ENCODE results near the gene NXN.

DNA sequence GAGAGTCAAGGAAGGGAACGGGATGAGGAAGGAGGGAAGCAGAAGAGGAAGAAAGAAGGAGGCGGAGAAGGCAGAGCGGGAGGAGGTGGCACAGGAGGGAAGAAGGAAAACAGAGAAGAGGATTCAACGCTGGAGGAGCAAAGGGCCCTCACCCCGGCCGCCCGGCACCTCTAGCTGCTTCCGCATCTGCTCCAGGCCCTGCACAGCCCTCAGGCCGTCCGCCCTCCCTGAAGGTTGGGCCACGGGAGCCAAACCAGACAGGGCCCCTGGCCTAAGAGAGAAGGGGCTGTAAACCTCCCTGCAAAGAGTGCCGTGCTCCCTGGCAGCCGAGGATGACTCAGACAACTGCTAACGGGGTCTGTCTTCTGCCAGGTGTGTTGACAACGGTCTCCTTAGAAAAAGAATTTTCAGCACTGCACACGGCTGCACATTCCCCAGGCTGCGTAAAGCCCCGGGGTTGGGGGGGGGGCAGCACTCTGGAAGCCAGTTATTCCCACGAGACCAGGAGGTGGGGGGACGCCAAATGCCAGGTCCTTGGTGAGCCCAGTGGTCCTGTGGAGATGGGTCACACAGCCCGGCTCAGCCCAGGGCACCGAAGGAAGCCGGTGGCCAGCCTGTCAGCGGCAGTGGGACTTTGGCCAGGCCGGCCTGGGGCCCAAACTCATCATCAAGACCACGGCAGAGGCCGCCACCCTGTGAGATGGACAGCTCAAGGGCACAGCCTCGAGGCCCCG is 168.4 kb downstream of the NXN start:
- TF ChIP-seq, protein P1, sequence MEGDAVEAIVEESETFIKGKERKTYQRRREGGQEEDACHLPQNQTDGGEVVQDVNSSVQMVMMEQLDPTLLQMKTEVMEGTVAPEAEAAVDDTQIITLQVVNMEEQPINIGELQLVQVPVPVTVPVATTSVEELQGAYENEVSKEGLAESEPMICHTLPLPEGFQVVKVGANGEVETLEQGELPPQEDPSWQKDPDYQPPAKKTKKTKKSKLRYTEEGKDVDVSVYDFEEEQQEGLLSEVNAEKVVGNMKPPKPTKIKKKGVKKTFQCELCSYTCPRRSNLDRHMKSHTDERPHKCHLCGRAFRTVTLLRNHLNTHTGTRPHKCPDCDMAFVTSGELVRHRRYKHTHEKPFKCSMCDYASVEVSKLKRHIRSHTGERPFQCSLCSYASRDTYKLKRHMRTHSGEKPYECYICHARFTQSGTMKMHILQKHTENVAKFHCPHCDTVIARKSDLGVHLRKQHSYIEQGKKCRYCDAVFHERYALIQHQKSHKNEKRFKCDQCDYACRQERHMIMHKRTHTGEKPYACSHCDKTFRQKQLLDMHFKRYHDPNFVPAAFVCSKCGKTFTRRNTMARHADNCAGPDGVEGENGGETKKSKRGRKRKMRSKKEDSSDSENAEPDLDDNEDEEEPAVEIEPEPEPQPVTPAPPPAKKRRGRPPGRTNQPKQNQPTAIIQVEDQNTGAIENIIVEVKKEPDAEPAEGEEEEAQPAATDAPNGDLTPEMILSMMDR (IDR thresholded peaks at IDR 0.05), result no peak
- TF ChIP-seq EP300 (IDR thresholded peaks at IDR 0.05) (no peak), POLR2A (IDR thresholded peaks at IDR 0.05) (no peak)

Data from upper lobe of left lung (tissue), 4 donors.